ENCODE results near the gene ABHD1.

The ABHD1 gene

DNA sequence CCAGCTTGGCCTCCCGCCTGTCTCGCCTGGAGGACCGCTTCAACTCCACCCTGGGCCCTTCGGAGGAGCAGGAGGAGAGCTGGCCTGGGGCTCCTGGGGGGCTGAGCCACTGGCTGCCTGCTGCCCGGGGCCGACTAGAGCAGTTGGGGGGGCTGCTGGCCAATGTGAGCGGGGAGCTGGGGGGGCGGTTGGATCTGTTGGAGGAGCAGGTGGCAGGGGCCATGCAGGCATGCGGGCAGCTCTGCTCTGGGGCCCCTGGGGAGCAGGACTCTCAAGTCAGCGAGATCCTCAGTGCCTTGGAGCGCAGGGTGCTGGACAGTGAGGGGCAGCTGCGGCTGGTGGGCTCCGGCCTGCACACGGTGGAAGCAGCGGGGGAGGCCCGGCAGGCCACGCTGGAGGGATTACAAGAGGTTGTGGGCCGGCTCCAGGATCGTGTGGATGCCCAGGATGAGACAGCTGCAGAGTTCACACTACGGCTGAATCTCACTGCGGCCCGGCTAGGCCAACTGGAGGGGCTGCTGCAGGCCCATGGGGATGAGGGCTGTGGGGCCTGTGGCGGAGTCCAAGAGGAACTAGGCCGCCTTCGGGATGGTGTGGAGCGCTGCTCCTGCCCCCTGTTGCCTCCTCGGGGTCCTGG, 40.7 kb upstream of the ABHD1 start:
- no peaks in the 10 kb centered on the region for H3K9me3 ChIP-seq (ENCODE audit: control insufficient read depth, low read length)
- H3K4me1 ChIP-seq (ENCODE audit: control insufficient read depth, insufficient read depth, low read length): peaks cover 40% of the 10 kb centered on the region
- H3K27me3 ChIP-seq (ENCODE audit: control insufficient read depth, insufficient read depth, low read length): peaks cover 6% of the 10 kb centered on the region
- H3K9ac ChIP-seq (ENCODE audit: low read length): no peak overlapping the region
- H3K36me3 ChIP-seq (ENCODE audit: control insufficient read depth, insufficient read depth, low read length): no peaks in the 10 kb centered on the region
- H3K4me3 ChIP-seq (ENCODE audit: low read length): no peak overlapping the region

DNA sequence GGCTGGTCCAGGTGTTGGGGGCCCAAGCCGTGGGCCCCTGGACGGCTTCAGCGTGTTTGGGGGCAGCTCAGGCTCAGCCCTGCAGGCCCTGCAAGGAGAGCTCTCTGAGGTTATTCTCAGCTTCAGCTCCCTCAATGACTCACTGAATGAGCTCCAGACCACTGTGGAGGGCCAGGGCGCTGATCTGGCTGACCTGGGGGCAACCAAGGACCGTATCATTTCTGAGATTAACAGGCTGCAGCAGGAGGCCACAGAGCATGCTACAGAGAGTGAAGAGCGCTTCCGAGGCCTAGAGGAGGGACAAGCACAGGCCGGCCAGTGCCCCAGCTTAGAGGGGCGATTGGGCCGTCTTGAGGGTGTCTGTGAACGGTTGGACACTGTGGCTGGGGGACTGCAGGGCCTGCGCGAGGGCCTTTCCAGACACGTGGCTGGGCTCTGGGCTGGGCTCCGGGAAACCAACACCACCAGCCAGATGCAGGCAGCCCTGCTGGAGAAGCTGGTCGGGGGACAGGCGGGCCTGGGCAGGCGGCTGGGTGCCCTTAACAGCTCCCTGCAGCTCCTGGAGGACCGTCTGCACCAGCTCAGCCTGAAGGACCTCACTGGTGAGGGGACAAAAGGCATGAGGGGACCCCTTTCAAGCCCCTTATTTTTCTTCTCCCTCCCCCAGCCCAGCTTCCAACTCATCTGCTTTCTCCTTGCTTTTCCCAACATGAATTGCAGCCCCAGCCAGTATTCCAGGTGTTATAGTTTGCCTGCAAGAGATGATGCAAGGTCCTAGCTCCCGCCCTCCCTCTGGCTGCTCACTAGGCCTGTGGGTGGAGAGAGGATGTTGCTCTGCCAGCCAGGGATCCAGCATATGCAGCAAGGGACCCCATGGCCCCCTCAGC, 40.0 kb upstream of the ABHD1 start:
- Histone ChIP-seq H3K4me3 (ENCODE audit: low read length) (no peak overlapping the region), H3K27me3 (ENCODE audit: control insufficient read depth, insufficient read depth, low read length) (peaks cover 6% of the 10 kb centered on the region), H3K9ac (ENCODE audit: low read length) (no peak overlapping the region), H3K9me3 (ENCODE audit: control insufficient read depth, low read length) (no peaks in the 10 kb centered on the region), H3K36me3 (ENCODE audit: control insufficient read depth, insufficient read depth, low read length) (no peaks in the 10 kb centered on the region), H3K4me1 (ENCODE audit: control insufficient read depth, insufficient read depth, low read length) (peaks cover 40% of the 10 kb centered on the region)

DNA sequence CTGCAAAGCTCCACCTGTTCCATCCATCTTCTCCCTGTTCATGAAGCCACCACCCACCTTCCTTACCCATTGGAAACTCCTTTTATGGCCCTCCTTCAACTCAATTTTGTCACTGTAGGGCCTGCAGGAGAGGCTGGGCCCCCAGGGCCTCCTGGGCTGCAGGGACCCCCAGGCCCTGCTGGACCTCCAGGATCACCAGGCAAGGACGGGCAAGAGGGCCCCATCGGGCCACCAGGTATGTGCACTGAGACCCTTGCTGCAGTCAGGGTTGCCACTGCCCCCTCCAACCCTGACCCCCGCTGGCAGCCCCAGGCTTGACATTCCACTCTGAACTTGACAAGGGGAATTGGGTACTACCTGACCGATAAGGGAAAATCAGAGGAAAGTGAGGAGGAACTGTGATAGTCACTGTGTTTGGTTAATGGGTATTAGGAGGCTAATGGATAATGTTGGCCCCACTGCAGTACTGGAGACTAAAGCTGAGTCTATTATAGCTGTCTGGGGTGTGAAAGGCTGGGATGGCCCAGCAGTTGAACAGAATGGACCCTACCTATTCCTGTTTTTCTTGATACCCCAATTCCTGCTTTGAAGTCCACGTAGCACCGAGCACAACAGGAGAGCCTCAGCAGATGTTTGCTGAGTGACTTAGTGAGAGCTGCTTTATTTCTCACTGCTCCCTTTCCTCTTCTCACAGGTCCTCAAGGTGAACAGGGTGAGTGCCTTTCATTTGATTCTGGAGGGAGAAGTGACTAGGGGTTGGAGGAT, 39.1 kb upstream of the ABHD1 start:
- Histone ChIP-seq H3K27me3 (ENCODE audit: control insufficient read depth, insufficient read depth, low read length) (peaks cover 6% of the 10 kb centered on the region), H3K9ac (ENCODE audit: low read length) (no peak overlapping the region), H3K36me3 (ENCODE audit: control insufficient read depth, insufficient read depth, low read length) (no peaks in the 10 kb centered on the region), H3K4me3 (ENCODE audit: low read length) (no peak overlapping the region), H3K9me3 (ENCODE audit: control insufficient read depth, low read length) (no peaks in the 10 kb centered on the region), H3K4me1 (ENCODE audit: control insufficient read depth, insufficient read depth, low read length) (peaks cover 40% of the 10 kb centered on the region)

DNA sequence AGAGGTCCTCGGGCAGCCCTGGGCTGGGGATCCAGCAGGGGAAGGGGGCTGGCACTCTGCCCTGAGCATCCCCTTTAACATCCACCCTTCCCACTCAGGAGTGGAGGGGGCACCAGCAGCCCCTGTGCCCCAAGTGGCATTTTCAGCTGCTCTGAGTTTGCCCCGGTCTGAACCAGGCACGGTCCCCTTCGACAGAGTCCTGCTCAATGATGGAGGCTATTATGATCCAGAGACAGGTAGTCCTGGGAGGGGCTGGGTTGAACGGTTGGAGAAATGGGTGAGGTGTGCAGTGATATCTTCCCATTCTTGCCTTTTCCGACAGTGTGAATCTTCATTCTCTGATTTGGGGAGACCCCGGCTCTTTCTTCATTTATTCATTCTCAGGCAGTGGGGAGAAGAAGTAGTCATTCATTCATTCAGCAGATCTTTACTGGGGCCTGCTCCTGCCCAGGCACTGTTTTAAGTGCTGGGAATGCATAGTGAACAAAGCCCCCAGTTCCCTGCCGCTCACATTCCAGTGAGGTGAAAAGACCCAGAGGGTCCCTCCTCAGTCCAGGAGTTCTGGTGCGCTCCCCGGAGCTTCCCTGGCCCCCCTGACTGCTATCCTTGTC, 38.4 kb upstream of the ABHD1 start:
- Histone ChIP-seq H3K4me3 (ENCODE audit: low read length) (no peak overlapping the region), H3K9me3 (ENCODE audit: control insufficient read depth, low read length) (no peaks in the 10 kb centered on the region), H3K27me3 (ENCODE audit: control insufficient read depth, insufficient read depth, low read length) (peaks cover 6% of the 10 kb centered on the region), H3K36me3 (ENCODE audit: control insufficient read depth, insufficient read depth, low read length) (no peaks in the 10 kb centered on the region), H3K4me1 (ENCODE audit: control insufficient read depth, insufficient read depth, low read length) (peaks cover 40% of the 10 kb centered on the region), H3K9ac (ENCODE audit: low read length) (peak overlapping the region; percentile 71)

DNA sequence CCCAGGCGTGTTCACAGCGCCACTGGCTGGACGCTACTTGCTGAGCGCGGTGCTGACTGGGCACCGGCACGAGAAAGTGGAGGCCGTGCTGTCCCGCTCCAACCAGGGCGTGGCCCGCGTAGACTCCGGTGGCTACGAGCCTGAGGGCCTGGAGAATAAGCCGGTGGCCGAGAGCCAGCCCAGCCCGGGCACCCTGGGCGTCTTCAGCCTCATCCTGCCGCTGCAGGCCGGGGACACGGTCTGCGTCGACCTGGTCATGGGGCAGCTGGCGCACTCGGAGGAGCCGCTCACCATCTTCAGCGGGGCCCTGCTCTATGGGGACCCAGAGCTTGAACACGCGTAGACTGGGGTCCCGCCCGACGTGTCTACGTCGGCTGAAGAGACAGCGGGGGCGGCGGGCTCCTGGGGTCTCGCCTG, 37.9 kb upstream of the ABHD1 start:
- H3K36me3 ChIP-seq (ENCODE audit: control insufficient read depth, insufficient read depth, low read length): no peaks in the 10 kb centered on the region

DNA sequence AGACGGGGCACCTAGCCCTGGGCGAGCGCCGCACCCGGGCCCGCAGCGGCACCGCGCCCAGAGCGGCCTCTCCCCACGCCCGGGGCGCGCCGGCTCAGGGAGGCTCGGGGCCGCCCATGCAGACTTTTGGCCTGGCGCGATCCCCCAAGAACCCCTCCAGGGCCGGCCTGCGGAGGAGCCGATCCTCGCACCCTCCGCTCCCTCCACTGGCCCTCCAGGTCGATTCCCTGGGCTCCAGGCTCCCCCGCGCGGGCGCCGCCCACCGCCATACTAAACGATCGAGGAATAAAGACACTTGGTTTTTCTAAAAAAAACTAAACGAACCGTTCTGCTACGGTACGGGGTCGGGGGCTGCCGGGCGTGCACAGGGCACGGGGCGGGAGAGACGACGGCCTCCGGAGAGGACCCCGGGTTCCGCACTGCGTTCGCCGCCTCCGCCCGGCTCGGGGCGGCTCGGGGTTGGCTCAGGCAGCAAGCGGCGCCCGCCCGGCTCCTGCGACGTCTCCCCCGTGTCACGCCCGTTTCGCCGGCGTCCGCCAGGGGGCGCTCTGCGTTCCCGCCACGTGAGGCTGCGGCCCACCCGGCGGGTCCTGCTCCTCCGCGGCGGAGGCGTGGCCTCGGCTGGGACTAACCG, 37.4 kb upstream of the ABHD1 start:
- Histone ChIP-seq H3K27me3 (ENCODE audit: control insufficient read depth, insufficient read depth, low read length) (peaks cover 6% of the 10 kb centered on the region), H3K4me1 (ENCODE audit: control insufficient read depth, insufficient read depth, low read length) (peaks cover 33% of the 10 kb centered on the region), H3K9ac (ENCODE audit: low read length) (peak overlapping the region; percentile 71), H3K9me3 (ENCODE audit: control insufficient read depth, low read length) (no peaks in the 10 kb centered on the region), H3K4me3 (ENCODE audit: low read length) (peak overlapping the region; percentile 36), H3K36me3 (ENCODE audit: control insufficient read depth, insufficient read depth, low read length) (no peaks in the 10 kb centered on the region)

More for the DNA sequence above, 37.9 kb upstream of the ABHD1 start:
- Histone ChIP-seq H3K4me1 (ENCODE audit: control insufficient read depth, insufficient read depth, low read length) (peaks cover 38% of the 10 kb centered on the region), H3K4me3 (ENCODE audit: low read length) (peak overlapping the region; percentile 36), H3K9ac (ENCODE audit: low read length) (peak overlapping the region; percentile 71), H3K27me3 (ENCODE audit: control insufficient read depth, insufficient read depth, low read length) (peaks cover 6% of the 10 kb centered on the region), H3K9me3 (ENCODE audit: control insufficient read depth, low read length) (no peaks in the 10 kb centered on the region)

DNA sequence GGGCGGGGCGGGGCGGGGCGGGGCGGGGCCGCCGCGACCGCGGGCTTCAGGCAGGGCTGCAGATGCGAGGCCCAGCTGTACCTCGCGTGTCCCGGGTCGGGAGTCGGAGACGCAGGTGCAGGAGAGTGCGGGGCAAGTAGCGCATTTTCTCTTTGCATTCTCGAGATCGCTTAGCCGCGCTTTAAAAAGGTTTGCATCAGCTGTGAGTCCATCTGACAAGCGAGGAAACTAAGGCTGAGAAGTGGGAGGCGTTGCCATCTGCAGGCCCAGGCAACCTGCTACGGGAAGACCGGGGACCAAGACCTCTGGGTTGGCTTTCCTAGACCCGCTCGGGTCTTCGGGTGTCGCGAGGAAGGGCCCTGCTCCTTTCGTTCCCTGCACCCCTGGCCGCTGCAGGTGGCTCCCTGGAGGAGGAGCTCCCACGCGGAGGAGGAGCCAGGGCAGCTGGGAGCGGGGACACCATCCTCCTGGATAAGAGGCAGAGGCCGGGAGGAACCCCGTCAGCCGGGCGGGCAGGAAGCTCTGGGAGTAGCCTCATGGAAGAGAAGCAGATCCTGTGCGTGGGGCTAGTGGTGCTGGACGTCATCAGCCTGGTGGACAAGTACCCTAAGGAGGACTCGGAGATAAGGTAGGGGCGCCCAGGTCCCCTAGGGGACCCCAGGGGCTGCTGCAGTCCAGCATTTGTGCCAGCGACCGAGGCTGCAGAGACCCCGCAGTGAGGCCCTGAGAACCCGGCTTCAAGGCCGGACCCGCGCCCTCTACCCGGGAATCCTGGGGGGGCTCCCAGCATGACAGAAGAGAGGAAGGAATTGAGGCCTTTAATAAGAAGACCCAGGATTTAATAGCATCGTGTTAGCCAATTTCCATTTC, 36.7 kb upstream of the ABHD1 start, which contains the start of gene KHK:
KHK (plus strand) TSS at position 49 of the 870 bp plus-strand sequence; CDS start at position 537, 488 bp downstream.
- Histone ChIP-seq H3K36me3 (ENCODE audit: control insufficient read depth, insufficient read depth, low read length) (no peaks in the 10 kb centered on the region), H3K4me1 (ENCODE audit: control insufficient read depth, insufficient read depth, low read length) (peaks cover 25% of the 10 kb centered on the region), H3K4me3 (ENCODE audit: low read length) (peak within 1 kb of the TSS; percentile 38), H3K9ac (ENCODE audit: low read length) (peak within 1 kb of the TSS; percentile 71), H3K9me3 (ENCODE audit: control insufficient read depth, low read length) (no peaks in the 10 kb centered on the region), H3K27me3 (ENCODE audit: control insufficient read depth, insufficient read depth, low read length) (peaks cover 6% of the 10 kb centered on the region)

DNA sequence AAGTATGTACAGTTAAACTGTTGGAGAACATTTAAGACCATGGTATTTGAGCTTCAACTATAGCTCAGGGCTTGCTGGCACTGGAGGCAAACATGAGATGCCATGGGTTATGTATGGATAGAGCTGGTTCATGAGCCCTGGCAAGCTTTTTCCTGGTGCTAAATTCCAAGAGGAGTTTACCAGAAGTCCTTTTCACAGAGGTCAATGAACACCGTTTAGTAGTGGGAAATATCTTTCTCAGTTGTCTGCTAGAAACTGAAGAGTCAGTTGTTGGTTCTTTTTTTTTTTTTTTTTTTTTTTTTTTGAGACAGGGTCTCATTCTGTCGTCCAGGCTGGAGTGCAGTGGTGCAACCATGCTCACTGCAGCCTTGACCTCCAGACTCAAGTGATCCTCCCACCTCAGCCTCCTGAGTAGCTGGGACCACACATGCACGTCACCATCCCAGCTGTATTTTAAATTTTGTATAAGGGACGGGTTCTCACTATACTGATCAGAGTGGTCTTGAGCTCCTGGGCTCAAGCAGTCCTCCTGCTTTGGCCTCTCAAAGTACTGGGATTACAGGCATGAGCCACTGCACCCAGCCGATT, 35.7 kb upstream of the ABHD1 start:
- H3K9ac ChIP-seq (ENCODE audit: low read length): no peak overlapping the region
- H3K27me3 ChIP-seq (ENCODE audit: control insufficient read depth, insufficient read depth, low read length): peaks cover 6% of the 10 kb centered on the region
- peaks cover 26% of the 10 kb centered on the region for H3K4me1 ChIP-seq (ENCODE audit: control insufficient read depth, insufficient read depth, low read length)
- no peaks in the 10 kb centered on the region for H3K36me3 ChIP-seq (ENCODE audit: control insufficient read depth, insufficient read depth, low read length)
- H3K9me3 ChIP-seq (ENCODE audit: control insufficient read depth, low read length): no peaks in the 10 kb centered on the region
- no peak overlapping the region for H3K4me3 ChIP-seq (ENCODE audit: low read length)

DNA sequence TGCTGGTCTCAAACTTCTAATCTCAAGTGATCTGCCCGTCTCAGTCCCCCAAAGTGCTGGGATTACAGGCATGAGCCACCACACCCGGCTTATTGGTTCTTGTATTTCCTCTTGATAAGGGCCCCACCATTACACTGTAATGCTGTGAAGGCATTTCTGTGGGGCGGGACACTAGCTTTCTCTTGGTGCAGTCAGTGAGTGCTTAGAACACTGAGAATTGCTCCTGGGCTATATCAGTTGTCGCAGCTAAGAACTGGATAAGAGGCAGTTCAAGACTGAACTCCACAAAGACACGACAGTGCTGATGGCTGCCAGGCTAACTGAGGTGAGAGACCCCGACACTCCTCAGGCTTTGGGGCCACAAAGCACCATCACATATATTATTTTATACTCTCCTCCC, 35.0 kb upstream of the ABHD1 start:
- no peak overlapping the region for H3K4me3 ChIP-seq (ENCODE audit: low read length)
- H3K27me3 ChIP-seq (ENCODE audit: control insufficient read depth, insufficient read depth, low read length): peaks cover 6% of the 10 kb centered on the region
- no peaks in the 10 kb centered on the region for H3K9me3 ChIP-seq (ENCODE audit: control insufficient read depth, low read length)
- H3K9ac ChIP-seq (ENCODE audit: low read length): no peak overlapping the region
- no peaks in the 10 kb centered on the region for H3K36me3 ChIP-seq (ENCODE audit: control insufficient read depth, insufficient read depth, low read length)
- H3K4me1 ChIP-seq (ENCODE audit: control insufficient read depth, insufficient read depth, low read length): peaks cover 33% of the 10 kb centered on the region

DNA sequence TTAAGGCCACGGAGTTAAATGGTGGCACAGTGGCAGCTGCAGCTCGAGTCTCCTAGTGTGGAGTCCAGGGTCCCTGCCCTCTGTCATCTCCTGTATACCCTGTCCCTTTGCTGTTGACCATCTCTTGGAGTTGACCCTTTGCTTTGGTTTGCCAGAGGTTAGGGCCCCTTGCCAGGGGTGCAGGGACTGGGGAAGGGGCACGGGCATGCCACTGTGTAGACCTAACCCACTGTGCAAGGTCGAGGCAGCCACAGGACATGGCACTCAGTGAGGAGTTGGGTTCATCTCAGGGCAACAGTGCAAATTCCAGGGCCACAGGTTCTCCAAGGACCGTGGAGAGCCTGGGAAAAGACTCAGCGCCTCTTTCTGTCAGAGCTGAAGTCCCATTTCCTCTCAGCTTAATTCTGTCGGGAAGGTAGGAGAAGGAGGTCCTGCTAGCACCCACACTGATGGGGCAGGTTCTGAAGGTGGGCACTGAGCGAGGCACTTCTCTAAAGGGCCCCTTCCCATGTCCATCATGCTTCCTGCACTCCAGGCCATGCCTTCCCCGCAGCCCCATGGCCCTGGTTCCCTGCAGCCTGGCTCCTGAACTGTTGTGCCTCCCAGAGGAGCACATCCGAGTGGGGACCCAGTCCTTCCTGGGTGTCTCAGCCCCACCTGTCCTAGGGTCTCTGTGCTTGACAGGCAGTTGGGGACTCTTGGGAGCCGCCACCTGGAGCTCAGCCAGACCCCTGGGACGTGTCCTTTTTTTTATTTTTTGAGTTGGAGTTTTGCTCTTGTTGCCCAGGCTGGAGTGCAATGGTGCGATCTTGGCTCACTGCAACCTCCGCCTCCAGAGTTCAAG, 34.3 kb upstream of the ABHD1 start:
- no peaks in the 10 kb centered on the region for H3K9me3 ChIP-seq (ENCODE audit: control insufficient read depth, low read length)
- no peak overlapping the region for H3K4me3 ChIP-seq (ENCODE audit: low read length)
- no peak overlapping the region for H3K9ac ChIP-seq (ENCODE audit: low read length)
- no peaks in the 10 kb centered on the region for H3K36me3 ChIP-seq (ENCODE audit: control insufficient read depth, insufficient read depth, low read length)
- peaks cover 37% of the 10 kb centered on the region for H3K4me1 ChIP-seq (ENCODE audit: control insufficient read depth, insufficient read depth, low read length)
- H3K27me3 ChIP-seq (ENCODE audit: control insufficient read depth, insufficient read depth, low read length): peaks cover 6% of the 10 kb centered on the region
